Liver (tissue), 3 donors: ENCODE results near the gene OTOP2.

Source experiments
- CTCF ChIP-seq: fragments of 150-350 bp; IDR thresholded peaks from 2 replicates; pipeline ENCODE4 v1.5.1; 2017; ENCODE audit warnings: improper control_type of control experiment, low read depth, low read length; ENCODE audit not compliant: missing input control
- GABPA ChIP-seq, 2 donors: IDR thresholded peaks in 1 of 2; conservative IDR thresholded peaks in 1 of 2; 2 replicates each; pipeline ENCODE4 v1.6.1; 2016; ENCODE audit warnings: antibody characterized with exemption in 2 of 2, mild to moderate bottlenecking in 1 of 2, moderate library complexity in 1 of 2
- HNF4A ChIP-seq, 2 donors: conservative IDR thresholded peaks; 2 replicates each; pipeline ENCODE4 v1.6.1; 2016; ENCODE audit warnings: antibody characterized with exemption in 2 of 2, mild to moderate bottlenecking in 2 of 2
- JUND ChIP-seq, 2 donors: IDR thresholded peaks; 2 replicates each; pipeline ENCODE4 v1.6.1; 2016; ENCODE audit warnings: antibody characterized with exemption in 2 of 2
- MAX ChIP-seq: IDR thresholded peaks from 2 replicates; pipeline ENCODE4 v1.6.1; 2016; ENCODE audit warnings: antibody characterized with exemption
- RAD21 ChIP-seq, 2 donors: IDR thresholded peaks; 2 replicates each; pipeline ENCODE4 v1.6.1; 2016; ENCODE audit warnings: antibody characterized with exemption in 2 of 2, mild to moderate bottlenecking in 2 of 2
- REST ChIP-seq: IDR thresholded peaks from 2 replicates; pipeline ENCODE4 v1.6.1; 2016; ENCODE audit warnings: antibody characterized with exemption, mild to moderate bottlenecking
- TAF1 ChIP-seq: conservative IDR thresholded peaks from 2 replicates; pipeline ENCODE4 v1.6.1; 2016; ENCODE audit warnings: antibody characterized with exemption, mild to moderate bottlenecking
- YY1 ChIP-seq: IDR thresholded peaks from 2 replicates; pipeline ENCODE4 v1.6.1; 2016; ENCODE audit warnings: antibody characterized with exemption, mild to moderate bottlenecking
- ZBTB33 ChIP-seq: IDR thresholded peaks from 2 replicates; pipeline ENCODE4 v1.6.1; 2016; ENCODE audit warnings: antibody characterized with exemption
- donor health status: healthy.
- donor health status: healthy.

GRCh38 chr17:74962622-74963394 is 38.7 kb downstream of the OTOP2 start:
- TF ChIP-seq CTCF (no peak), MAX (no peak), TAF1 (no peak), GABPA (IDR thresholded peaks at IDR 0.05 in 1 of 2, conservative IDR thresholded peaks at IDR 0.05 in 1 of 2) (no peak), YY1 (no peak), REST (no peak), ZBTB33 (no peak), RAD21 (IDR thresholded peaks at IDR 0.05) (no peak), HNF4A (conservative IDR thresholded peaks at IDR 0.05) (no peak), JUND (IDR thresholded peaks at IDR 0.05) (no peak)
